HEK293 (cell line): ENCODE data around the gene DNAH6.

Source experiments
- CTCF ChIA-PET: fragments of 350-600 bp; formaldehyde crosslinking; extraction: SDS; loops from one replicate; lab custom pipeline; 2021; ENCODE audit warnings: antibody characterized with exemption; lab: Yijun Ruan, JAX
- POLR2A ChIA-PET: fragments of 300-600 bp; formaldehyde crosslinking; extraction: SDS; loops from one replicate; lab custom pipeline; 2020; ENCODE audit warnings: antibody characterized with exemption, inconsistent platforms; lab: Yijun Ruan, JAX
- H3K27ac ChIP-seq: fragments of 200-500 bp; sonication (Bioruptor generic); 2 replicates; pipeline ENCODE4 v1.5.1; 2014; ENCODE audit warnings: low read depth, low read length, control low read depth, inconsistent platforms; ENCODE audit errors: extremely low read depth
- H3K36me3 ChIP-seq, 2 experiments: fragments of 200-500 bp in 1 of 2; sonication (Bioruptor generic) in 1 of 2; 1 replicate in 1 of 2; 2 replicates in 1 of 2; pipeline ENCODE4 v1.5.1; 2014 to 2017; ENCODE audit warnings: inconsistent platforms in 2 of 2, low read length in 2 of 2; ENCODE audit not compliant: control insufficient read depth in 2 of 2, insufficient read depth in 1 of 2
- H3K4me1 ChIP-seq: fragments of 200-500 bp; sonication (Bioruptor generic); 2 replicates; pipeline ENCODE4 v1.5.1; 2014; ENCODE audit warnings: mild to moderate bottlenecking, low read length, inconsistent platforms; ENCODE audit not compliant: control insufficient read depth, insufficient read depth
- H3K4me3 ChIP-seq: 2 replicates; pipeline ENCODE4 v1.5.1; 2011; ENCODE audit warnings: low read depth, mild to moderate bottlenecking, control low read depth, low read length, moderate library complexity
- H3K9me3 ChIP-seq: fragments of 200-500 bp; sonication (Bioruptor generic); 2 replicates; pipeline ENCODE4 v1.5.1; 2014; ENCODE audit warnings: low read depth, low read length, inconsistent platforms; ENCODE audit not compliant: control insufficient read depth, insufficient read depth
- HOXC10 ChIP-seq: sonication (generic); formaldehyde crosslinking; IDR thresholded peaks from 2 replicates; pipeline ENCODE4 v1.8.1; 2023; ENCODE audit warnings: mild to moderate bottlenecking, missing genetic modification reagents
- PRDM10 ChIP-seq: fragments of 450-650 bp; formaldehyde crosslinking; IDR thresholded peaks from 2 replicates; pipeline ENCODE4 v1.5.1; 2016; ENCODE audit warnings: missing biosample characterization, missing genetic modification characterization
- TSHZ1 ChIP-seq: fragments of 450-650 bp; formaldehyde crosslinking; IDR thresholded peaks from 2 replicates; pipeline ENCODE4 v1.5.1; 2016; ENCODE audit warnings: missing biosample characterization, missing genetic modification characterization, borderline replicate concordance
- WT1 ChIP-seq: fragments of 450-650 bp; formaldehyde crosslinking; IDR thresholded peaks from 2 replicates; pipeline ENCODE4 v1.5.1; 2016; ENCODE audit warnings: missing biosample characterization, missing genetic modification characterization
- ZBTB10 ChIP-seq: fragments of 450-650 bp; formaldehyde crosslinking; IDR thresholded peaks from 2 replicates; pipeline ENCODE4 v1.5.1; 2016; ENCODE audit warnings: missing biosample characterization, missing genetic modification characterization
- ZEB2 ChIP-seq: fragments of 450-650 bp; formaldehyde crosslinking; IDR thresholded peaks from 2 replicates; pipeline ENCODE4 v1.5.1; 2016; ENCODE audit warnings: missing biosample characterization, missing genetic modification characterization
- ZFHX2 ChIP-seq: fragments of 450-650 bp; formaldehyde crosslinking; conservative IDR thresholded peaks from 2 replicates; pipeline ENCODE4 v1.5.1; 2016; ENCODE audit warnings: missing biosample characterization, missing genetic modification characterization
- ZNF155 ChIP-seq: fragments of 450-650 bp; formaldehyde crosslinking; IDR thresholded peaks from 2 replicates; pipeline ENCODE4 v1.5.1; 2016; ENCODE audit warnings: missing biosample characterization, missing genetic modification characterization
- ZNF214 ChIP-seq: fragments of 450-650 bp; formaldehyde crosslinking; IDR thresholded peaks from 2 replicates; pipeline ENCODE4 v1.5.1; 2017; ENCODE audit warnings: missing biosample characterization, mild to moderate bottlenecking, missing genetic modification characterization, borderline replicate concordance
- ZNF274 ChIP-seq, 2 experiments: fragments of 200-500 bp in 1 of 2; fragments of 450-650 bp in 1 of 2; sonication (Bioruptor generic) in 1 of 2; formaldehyde crosslinking in 1 of 2; IDR thresholded peaks; 2 replicates each; pipeline versions ENCODE4 v1.5.1 to v1.6.1; 2014 to 2016; ENCODE audit warnings: borderline replicate concordance in 1 of 2, inconsistent platforms in 1 of 2, low read length in 1 of 2, missing biosample characterization in 1 of 2, missing genetic modification characterization in 1 of 2
- ZNF311 ChIP-seq: fragments of 450-650 bp; formaldehyde crosslinking; IDR thresholded peaks from 2 replicates; pipeline ENCODE4 v1.5.1; 2017; ENCODE audit warnings: missing biosample characterization, missing genetic modification characterization, borderline replicate concordance
- ZNF350 ChIP-seq: fragments of 450-650 bp; formaldehyde crosslinking; IDR thresholded peaks from 2 replicates; pipeline ENCODE4 v1.5.0; 2017; ENCODE audit warnings: missing biosample characterization, mild to moderate bottlenecking, missing genetic modification characterization
- ZNF394 ChIP-seq: fragments of 450-650 bp; formaldehyde crosslinking; IDR thresholded peaks from 2 replicates; pipeline ENCODE4 v1.5.1; 2016; ENCODE audit warnings: missing biosample characterization, missing genetic modification characterization, mild to moderate bottlenecking, moderate library complexity, borderline replicate concordance
- ZNF488 ChIP-seq: fragments of 450-650 bp; formaldehyde crosslinking; IDR thresholded peaks from 2 replicates; pipeline ENCODE4 v1.5.1; 2016; ENCODE audit warnings: missing biosample characterization, missing genetic modification characterization
- ZNF596 ChIP-seq: fragments of 450-650 bp; IDR thresholded peaks from 2 replicates; pipeline ENCODE4 v1.5.0; 2018; ENCODE audit warnings: missing biosample characterization, mild to moderate bottlenecking, missing genetic modification characterization, moderate library complexity
- ZNF791 ChIP-seq: fragments of 450-650 bp; formaldehyde crosslinking; IDR thresholded peaks from 2 replicates; pipeline ENCODE4 v1.5.1; 2016; ENCODE audit warnings: missing biosample characterization, missing genetic modification characterization
- ZXDB ChIP-seq: fragments of 450-650 bp; formaldehyde crosslinking; IDR thresholded peaks from 2 replicates; pipeline ENCODE4 v1.5.1; 2016; ENCODE audit warnings: missing biosample characterization, missing genetic modification characterization

DNAH6 gene

GRCh38 chr2:84472856-84473565, 43.3 kb upstream of the DNAH6 start:
- POLR2A ChIA-PET = no interaction called here
- Histone ChIP-seq H3K4me1 (no peaks in the 10 kb centered on the region), H3K27ac (no peak overlapping the region), H3K36me3 (no peaks in the 10 kb centered on the region), H3K4me3 (no peak overlapping the region), H3K9me3 (no peaks in the 10 kb centered on the region)
- CTCF ChIA-PET = no interaction called here
- no peak for TF ChIP-seq ZNF350
- TF ChIP-seq ZBTB10 = no peak
- no peak for TF ChIP-seq TSHZ1 (tag by site-specific recombination)
- TF ChIP-seq WT1 (tag by site-specific recombination) = no peak
- no peak for TF ChIP-seq ZNF394
- TF ChIP-seq ZNF274 (IDR thresholded peaks at IDR 0.05; ENCODE audit: low read length) = no peak
- no peak for TF ChIP-seq ZNF274 (tag by site-specific recombination; IDR thresholded peaks at IDR 0.05; ENCODE audit: borderline replicate concordance)
- no peak for TF ChIP-seq ZNF488 (tag by site-specific recombination)
- TF ChIP-seq ZNF596 (tag by site-specific recombination) = no peak
- no peak for TF ChIP-seq ZEB2 (tag by site-specific recombination)

GRCh38 chr2:84474176-84474575, 42.1 kb upstream of the DNAH6 start:
- CTCF ChIA-PET = interaction anchor here (0.6 kb wide), 1 partner anchor 23 kb away, joined by 4 read pairs; no protein-coding TSS in a partner anchor
- Histone ChIP-seq H3K9me3 (no peaks in the 10 kb centered on the region), H3K4me3 (no peak overlapping the region), H3K27ac (no peak overlapping the region), H3K4me1 (no peaks in the 10 kb centered on the region), H3K36me3 (no peaks in the 10 kb centered on the region)
- POLR2A ChIA-PET = no interaction called here
- no peak for TF ChIP-seq ZNF214
- TF ChIP-seq ZXDB (tag by site-specific recombination) = no peak
- no peak for TF ChIP-seq ZNF155 (tag by site-specific recombination)
- TF ChIP-seq PRDM10 = no peak
- TF ChIP-seq HOXC10 (CRISPR knock-in tag) = no peak
- no peak for TF ChIP-seq ZNF791 (tag by site-specific recombination)
- TF ChIP-seq ZNF311 = no peak
- no peak for TF ChIP-seq ZFHX2 (tag by site-specific recombination)
